ENCODE results near the gene UQCR10. TPM values are rescaled to one million over a fixed set of nuclear protein-coding genes. Genes with fewer than 3 reads are reported as not detected.

UQCR10 gene
- total RNA-seq, 1 donor from 2014 or later, result 48.7 TPM

DNA sequence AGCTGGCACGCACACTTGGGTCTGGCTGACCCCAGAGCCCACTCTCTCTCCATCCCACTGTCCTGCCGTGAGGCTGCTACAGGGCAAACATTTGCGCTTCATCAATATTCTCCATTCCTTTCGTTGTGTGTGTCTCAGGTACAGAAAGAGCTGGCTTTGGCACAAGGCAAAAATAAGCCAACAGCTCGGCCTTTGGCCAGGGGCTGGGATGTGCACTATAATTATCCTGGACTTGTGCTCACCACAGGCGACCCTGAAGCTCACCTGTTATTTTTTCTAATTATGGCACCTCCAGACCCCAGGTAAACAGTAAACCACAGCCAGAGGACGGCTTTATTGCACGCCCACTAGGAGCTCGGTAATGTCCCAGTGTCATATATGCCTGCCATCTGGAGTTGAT, 11.3 kb upstream of the UQCR10 start:
- Histone ChIP-seq H3K36me3 (no peaks in the 10 kb centered on the region), H4K20me1 (ENCODE audit: low read depth) (peaks cover 21% of the 10 kb centered on the region), H3K27me3 (no peaks in the 10 kb centered on the region), H2AFZ (replicated peaks) (no peak overlapping the region), H3K9me3 (ENCODE audit: low read depth) (no peaks in the 10 kb centered on the region), H3F3A (ENCODE audit: low read depth) (peaks cover 10% of the 10 kb centered on the region), H3K4me2 (no peak overlapping the region), H3K79me2 (ENCODE audit: low read depth) (no peaks in the 10 kb centered on the region), H3K4me1 (peaks cover 12% of the 10 kb centered on the region), H3K27ac (no peak overlapping the region), H3K9ac (no peak overlapping the region), H3K4me3 (no peak overlapping the region)
- no peak for DNase-seq (ENCODE audit: low spot score)
- Mint-ChIP-seq H3K27me3 (ENCODE audit: insufficient read depth, low read depth) (peaks cover 11% of the 10 kb centered on the region), H3K9me3 (no peaks in the 10 kb centered on the region), H3K4me1 (peaks cover 22% of the 10 kb centered on the region), H3K36me3 (no peaks in the 10 kb centered on the region), H3K27ac (no peak overlapping the region), H3K4me3 (no peak overlapping the region)
- no peak for TF ChIP-seq EZH2phosphoT487 (IDR thresholded peaks at IDR 0.05)
- no peak for TF ChIP-seq EZH2 (IDR thresholded peaks at IDR 0.05)
- TF ChIP-seq, protein P1, sequence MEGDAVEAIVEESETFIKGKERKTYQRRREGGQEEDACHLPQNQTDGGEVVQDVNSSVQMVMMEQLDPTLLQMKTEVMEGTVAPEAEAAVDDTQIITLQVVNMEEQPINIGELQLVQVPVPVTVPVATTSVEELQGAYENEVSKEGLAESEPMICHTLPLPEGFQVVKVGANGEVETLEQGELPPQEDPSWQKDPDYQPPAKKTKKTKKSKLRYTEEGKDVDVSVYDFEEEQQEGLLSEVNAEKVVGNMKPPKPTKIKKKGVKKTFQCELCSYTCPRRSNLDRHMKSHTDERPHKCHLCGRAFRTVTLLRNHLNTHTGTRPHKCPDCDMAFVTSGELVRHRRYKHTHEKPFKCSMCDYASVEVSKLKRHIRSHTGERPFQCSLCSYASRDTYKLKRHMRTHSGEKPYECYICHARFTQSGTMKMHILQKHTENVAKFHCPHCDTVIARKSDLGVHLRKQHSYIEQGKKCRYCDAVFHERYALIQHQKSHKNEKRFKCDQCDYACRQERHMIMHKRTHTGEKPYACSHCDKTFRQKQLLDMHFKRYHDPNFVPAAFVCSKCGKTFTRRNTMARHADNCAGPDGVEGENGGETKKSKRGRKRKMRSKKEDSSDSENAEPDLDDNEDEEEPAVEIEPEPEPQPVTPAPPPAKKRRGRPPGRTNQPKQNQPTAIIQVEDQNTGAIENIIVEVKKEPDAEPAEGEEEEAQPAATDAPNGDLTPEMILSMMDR (IDR thresholded peaks at IDR 0.05), result no peak

- DNase-seq (ENCODE audit: low spot score), result no peak
- H4K20me1 ChIP-seq (ENCODE audit: low read depth), result peaks cover 16% of the 10 kb centered on the region
- no peak overlapping the region for H3K4me2 ChIP-seq
- H3K9ac ChIP-seq, result no peak overlapping the region
- H3K79me2 ChIP-seq (ENCODE audit: low read depth), result no peaks in the 10 kb centered on the region
- no peaks in the 10 kb centered on the region for H3K36me3 ChIP-seq
- no peak overlapping the region for H3K27ac ChIP-seq
- TF ChIP-seq EZH2phosphoT487 (IDR thresholded peaks at IDR 0.05) (no peak), EZH2 (IDR thresholded peaks at IDR 0.05) (no peak)
- TF ChIP-seq, protein P1 (IDR thresholded peaks at IDR 0.05), result no peak
- H3K27me3 ChIP-seq, result no peaks in the 10 kb centered on the region
- Mint-ChIP-seq H3K27me3 (ENCODE audit: insufficient read depth, low read depth) (peaks cover 11% of the 10 kb centered on the region), H3K4me1 (peaks cover 22% of the 10 kb centered on the region), H3K27ac (no peak overlapping the region), H3K36me3 (no peaks in the 10 kb centered on the region), H3K4me3 (no peak overlapping the region), H3K9me3 (no peaks in the 10 kb centered on the region)
- H3K9me3 ChIP-seq (ENCODE audit: low read depth), result no peaks in the 10 kb centered on the region
- H3K4me1 ChIP-seq, result peaks cover 12% of the 10 kb centered on the region
- H2AFZ ChIP-seq (replicated peaks), result no peak overlapping the region
- no peak overlapping the region for H3K4me3 ChIP-seq
- H3F3A ChIP-seq (ENCODE audit: low read depth), result peaks cover 10% of the 10 kb centered on the region
Measured at GRCh38 chr22:29756341-29756740, 10.8 kb upstream of the UQCR10 start.

GRCh38 chr22:29757096-29757495, 10.1 kb upstream of the UQCR10 start:
- no peaks in the 10 kb centered on the region for H3K9me3 ChIP-seq (ENCODE audit: low read depth)
- H3K9ac ChIP-seq, result no peak overlapping the region
- peaks cover 22% of the 10 kb centered on the region for H3K4me1 Mint-ChIP-seq
- peaks cover 16% of the 10 kb centered on the region for H4K20me1 ChIP-seq (ENCODE audit: low read depth)
- H3K36me3 Mint-ChIP-seq, result no peaks in the 10 kb centered on the region
- H3K4me2 ChIP-seq, result no peak overlapping the region
- H3K27me3 ChIP-seq, result no peaks in the 10 kb centered on the region
- H3K27ac Mint-ChIP-seq, result no peak overlapping the region
- no peaks in the 10 kb centered on the region for H3K79me2 ChIP-seq (ENCODE audit: low read depth)
- peaks cover 12% of the 10 kb centered on the region for H3K4me1 ChIP-seq
- H3K27ac ChIP-seq, result no peak overlapping the region
- no peak for TF ChIP-seq EZH2phosphoT487 (IDR thresholded peaks at IDR 0.05)
- TF ChIP-seq, protein P1 (IDR thresholded peaks at IDR 0.05), result no peak
- no peak for TF ChIP-seq EZH2 (IDR thresholded peaks at IDR 0.05)
- no peak overlapping the region for H2AFZ ChIP-seq (replicated peaks)
- H3K4me3 Mint-ChIP-seq, result no peak overlapping the region
- H3K4me3 ChIP-seq, result no peak overlapping the region
- H3K9me3 Mint-ChIP-seq, result no peaks in the 10 kb centered on the region
- H3K36me3 ChIP-seq, result no peaks in the 10 kb centered on the region
- peaks cover 10% of the 10 kb centered on the region for H3F3A ChIP-seq (ENCODE audit: low read depth)
- peaks cover 11% of the 10 kb centered on the region for H3K27me3 Mint-ChIP-seq (ENCODE audit: insufficient read depth, low read depth)
- DNase-seq (ENCODE audit: low spot score), result no peak

All from neural progenitor cell (in vitro differentiated cells).